GM13977 (cell line): Measurements from ENCODE around the gene PDZD8.

Source experiments
- DNase-seq: peaks from one replicate; pipeline ENCODE4 v3.0.0; 2012; ENCODE audit warnings: low spot score
- in situ Hi-C: fragments of 300-500 bp; cut with MboI; formaldehyde crosslinking; loops from one replicate; pipeline ENCODE4 v1.12.0; 2022; ENCODE audit warnings: low sequenced_read_pairs, low pct_unique_long_range_greater_than_20kb, mixed read lengths, inconsistent platforms; ENCODE audit not compliant: unreplicated experiment
- TF ChIP-seq, protein P1 (sequence below): IDR thresholded peaks from 2 replicates; pipeline ENCODE4 v1.5.1; 2012; ENCODE audit warnings: mild to moderate bottlenecking, control low read depth; ENCODE audit not compliant: insufficient read depth; ENCODE audit errors: extremely low read depth, missing control alignments

PDZD8 gene

DNA sequence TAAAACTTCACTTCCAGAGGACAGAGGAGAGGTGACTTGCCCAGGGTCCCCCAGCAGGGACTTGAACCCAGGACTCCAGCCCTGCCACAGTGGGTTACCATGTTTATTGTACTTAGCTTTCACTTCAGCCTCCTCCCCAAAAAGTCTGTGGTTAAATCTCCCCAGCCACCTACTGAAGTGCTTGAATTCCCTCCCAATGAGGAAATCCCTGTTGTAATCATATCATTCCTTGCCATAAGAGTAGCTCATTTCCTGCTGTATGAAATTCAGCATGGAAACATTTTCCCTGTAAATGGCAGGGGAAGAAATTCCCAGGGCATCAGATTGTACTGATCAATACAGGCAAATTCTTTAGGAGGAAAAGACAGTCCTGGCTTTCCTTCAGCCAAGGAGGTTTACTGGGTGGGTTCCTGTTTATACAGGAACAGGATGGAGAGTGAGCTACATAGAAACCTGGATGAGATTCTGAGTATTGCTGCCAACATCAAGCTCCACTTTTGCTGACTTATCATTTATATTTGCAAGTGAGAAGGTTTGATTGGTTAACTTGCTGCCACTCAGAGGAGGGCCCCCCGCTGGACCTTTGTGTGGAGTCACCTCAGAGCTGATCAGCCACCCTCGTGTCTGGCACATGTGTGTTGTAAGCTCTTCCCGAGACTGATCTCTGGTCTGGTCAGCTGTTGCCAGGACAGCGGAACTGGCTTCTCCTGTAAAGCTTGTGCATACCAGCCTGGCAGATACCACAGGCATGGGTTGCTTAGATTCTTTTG, 16.4 kb upstream of the PDZD8 start:
- DNase-seq, result no peak
- in situ Hi-C loops, result no loop called here
- TF ChIP-seq, protein P1, sequence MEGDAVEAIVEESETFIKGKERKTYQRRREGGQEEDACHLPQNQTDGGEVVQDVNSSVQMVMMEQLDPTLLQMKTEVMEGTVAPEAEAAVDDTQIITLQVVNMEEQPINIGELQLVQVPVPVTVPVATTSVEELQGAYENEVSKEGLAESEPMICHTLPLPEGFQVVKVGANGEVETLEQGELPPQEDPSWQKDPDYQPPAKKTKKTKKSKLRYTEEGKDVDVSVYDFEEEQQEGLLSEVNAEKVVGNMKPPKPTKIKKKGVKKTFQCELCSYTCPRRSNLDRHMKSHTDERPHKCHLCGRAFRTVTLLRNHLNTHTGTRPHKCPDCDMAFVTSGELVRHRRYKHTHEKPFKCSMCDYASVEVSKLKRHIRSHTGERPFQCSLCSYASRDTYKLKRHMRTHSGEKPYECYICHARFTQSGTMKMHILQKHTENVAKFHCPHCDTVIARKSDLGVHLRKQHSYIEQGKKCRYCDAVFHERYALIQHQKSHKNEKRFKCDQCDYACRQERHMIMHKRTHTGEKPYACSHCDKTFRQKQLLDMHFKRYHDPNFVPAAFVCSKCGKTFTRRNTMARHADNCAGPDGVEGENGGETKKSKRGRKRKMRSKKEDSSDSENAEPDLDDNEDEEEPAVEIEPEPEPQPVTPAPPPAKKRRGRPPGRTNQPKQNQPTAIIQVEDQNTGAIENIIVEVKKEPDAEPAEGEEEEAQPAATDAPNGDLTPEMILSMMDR, result no peak

DNA sequence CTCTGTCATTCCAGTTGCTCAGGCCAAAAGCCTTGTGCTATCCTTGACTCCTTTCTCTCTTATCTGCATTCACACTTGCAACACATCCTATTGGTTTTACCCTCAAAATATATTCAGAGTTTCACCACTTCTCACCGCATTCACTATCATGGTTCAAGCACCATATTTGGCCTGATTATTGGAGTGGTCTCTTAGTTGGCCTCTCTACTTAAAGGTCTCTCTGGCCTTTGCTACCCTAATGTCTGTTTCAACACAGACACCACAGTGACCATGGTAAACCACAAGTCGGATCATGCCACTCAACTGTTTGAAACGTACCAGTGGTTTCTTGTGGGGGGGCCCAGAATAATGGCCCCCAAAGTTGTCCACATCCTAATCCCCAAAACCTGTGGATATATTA, 15.2 kb upstream of the PDZD8 start:
- DNase-seq, result no peak
- in situ Hi-C loops, result no loop called here
- TF ChIP-seq, protein P1, result no peak

DNA sequence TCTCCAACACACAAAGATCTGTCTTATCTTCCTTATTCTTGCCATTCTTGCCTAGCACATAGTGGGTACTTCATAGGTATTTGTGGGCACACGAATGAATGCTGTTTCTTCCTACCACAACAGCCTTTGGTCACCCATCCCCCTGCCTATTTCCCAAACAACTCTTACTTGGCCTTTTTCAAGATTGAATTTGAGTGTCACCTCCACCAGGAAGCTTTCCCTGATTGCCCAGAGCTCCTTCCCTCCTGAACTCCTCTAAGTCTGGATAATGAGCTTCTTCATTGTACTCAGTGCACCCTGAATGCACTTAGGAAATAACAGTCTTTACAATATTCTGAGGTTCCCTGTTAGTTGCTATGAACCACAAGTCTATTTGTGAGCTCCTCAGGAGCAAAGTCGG, 11.6 kb upstream of the PDZD8 start:
- no peak for DNase-seq
- in situ Hi-C loops, result no loop called here
- TF ChIP-seq, protein P1, result no peak

DNA sequence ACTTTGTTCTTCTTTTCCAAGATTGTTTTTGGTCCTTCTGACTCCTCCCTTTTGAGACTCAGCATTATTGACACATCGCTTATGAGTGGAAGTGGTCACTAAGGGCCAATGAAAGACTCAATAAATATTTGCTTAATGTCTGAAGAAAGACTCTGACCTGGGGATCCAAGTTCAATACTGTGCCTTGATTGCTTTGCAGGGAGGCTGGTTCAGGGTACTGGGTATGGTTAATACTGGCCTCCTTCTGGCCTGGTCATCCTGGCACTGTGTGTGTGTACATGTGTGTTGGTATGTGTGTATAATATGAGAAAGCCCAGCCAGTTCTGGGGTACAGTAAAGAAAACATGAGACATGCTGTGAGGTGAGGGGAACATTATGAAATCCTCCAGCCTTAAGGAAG, 7.6 kb upstream of the PDZD8 start:
- no peak for DNase-seq
- TF ChIP-seq, protein P1, result no peak

DNA sequence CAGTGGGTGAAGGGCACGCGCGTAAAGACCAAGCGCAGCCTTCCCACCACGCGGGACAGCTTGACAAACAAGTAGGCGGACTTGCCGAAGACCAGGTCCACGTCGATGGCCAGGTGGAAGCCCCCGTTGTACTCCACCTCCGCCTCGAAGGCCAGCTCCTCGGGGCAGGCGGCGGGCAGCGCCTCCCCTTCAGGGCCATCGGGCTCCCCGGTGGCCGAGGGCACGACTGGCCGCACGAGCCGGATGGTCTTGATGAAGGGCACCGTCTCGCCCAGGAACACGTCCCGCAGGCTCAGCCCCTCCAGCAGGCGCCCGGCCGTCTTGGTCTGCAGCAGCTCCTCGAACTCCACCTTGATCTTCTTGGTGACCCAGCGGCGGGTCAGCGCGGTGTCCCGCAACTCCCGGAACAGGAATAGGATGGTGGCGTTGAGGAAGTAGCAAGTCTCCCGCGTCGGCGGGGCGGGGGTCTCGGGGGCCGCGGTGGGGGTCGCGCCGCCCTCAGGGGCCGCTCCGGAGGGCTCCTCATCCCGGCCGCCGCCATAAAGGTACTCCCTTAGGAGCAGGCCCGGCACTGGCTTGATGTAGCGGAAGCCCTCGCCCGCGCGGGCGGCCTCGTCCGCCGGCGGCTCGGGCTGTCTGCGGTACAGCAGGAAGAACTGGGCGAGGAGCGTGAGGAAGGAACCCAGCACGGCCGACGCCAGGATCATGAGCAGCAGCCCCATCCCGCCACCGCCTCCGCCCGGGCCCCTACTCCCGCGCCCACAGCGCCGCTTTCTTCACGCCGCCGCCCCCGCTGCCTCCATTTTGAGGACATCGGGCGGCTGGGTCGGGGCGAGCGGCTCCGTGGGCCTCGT, 507 bp downstream of the PDZD8 start:
- TF ChIP-seq, protein P1, result no peak
- in situ Hi-C loops, result no loop called here
- peak; percentile 68 for DNase-seq

More for the DNA sequence above, 7.6 kb upstream of the PDZD8 start:
- in situ Hi-C loops, result no loop called here

DNA sequence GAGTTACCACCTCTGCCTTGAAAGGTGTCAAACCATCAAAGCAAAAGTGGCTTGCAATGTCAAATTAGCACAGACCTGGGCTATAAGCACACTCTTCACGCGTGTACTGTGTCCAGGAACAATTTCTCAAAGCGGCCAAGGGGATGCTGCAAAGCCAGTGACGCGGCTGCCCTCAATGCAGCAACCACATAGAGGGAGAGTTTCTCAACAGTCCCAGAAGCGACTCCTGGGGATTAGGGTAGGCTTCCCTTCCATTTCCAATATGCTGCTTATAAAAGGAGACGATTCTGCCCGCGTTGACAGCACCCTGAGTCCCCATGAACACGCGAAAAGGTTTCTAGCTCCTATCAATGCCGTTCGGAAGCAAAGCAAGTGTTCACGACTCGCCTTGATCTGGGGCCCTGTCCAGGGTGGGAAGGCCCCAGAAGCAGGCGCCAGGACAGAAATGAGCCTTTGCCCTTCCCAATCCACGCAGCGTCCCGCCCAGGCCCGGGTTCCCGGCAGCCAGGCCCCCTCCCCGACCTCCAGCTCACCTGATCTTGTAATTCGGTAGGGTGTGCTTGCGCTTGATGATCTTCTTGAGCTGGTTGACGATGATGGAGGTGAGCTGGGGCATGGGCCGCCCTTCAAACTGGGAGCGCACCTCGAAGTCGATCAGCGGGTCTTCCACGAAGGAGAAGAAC, 1.3 kb downstream of the PDZD8 start:
- in situ Hi-C loops, result no loop called here
- TF ChIP-seq, protein P1, result no peak
- DNase-seq, result peak; percentile 43
